ENCODE data around the gene INSL4. TPM values are rescaled to one million over a fixed set of nuclear protein-coding genes. Genes with fewer than 3 reads are reported as not detected.

The INSL4 gene
- polyA plus RNA-seq, 12 donors, result 0.14 TPM; not detected in 11

Other genes with a start within 250 kb of the INSL4 start
- 10 to 100 TPM in 10 of 12 donors, 1 to 10 TPM in 1, not detected in 1; 7.0 to 17.8 (median 13.5) TPM for gene JAK2, start 246.1 kb upstream of the INSL4 start, polyA plus RNA-seq (ENCODE audit: insufficient read length in 12 of 12)
- under 1 TPM in 10 of 12 donors, not detected in 2; 0.21 to 0.90 (median 0.45) TPM for gene INSL6, start 45.8 kb upstream of the INSL4 start, polyA plus RNA-seq (ENCODE audit: insufficient read length in 12 of 12)
- 1 to 10 TPM in 6 of 12 donors, under 1 TPM in 4, not detected in 2; 0.54 to 2.9 (median 1.3) TPM for gene RLN2, start 73.3 kb downstream of the INSL4 start, polyA plus RNA-seq (ENCODE audit: insufficient read length in 12 of 12)
- gene RLN1, start 108.5 kb downstream of the INSL4 start, polyA plus RNA-seq (ENCODE audit: insufficient read length in 12 of 12), result 1 to 10 TPM in 1 of 12 donors, under 1 TPM in 6, not detected in 5; 0.22 to 1.1 (median 0.29) TPM
- gene PLGRKT, start 206.5 kb downstream of the INSL4 start, polyA plus RNA-seq (ENCODE audit: insufficient read length in 12 of 12), result 10 to 100 TPM in 11 of 12 donors, not detected in 1; 21.4 to 65.3 (median 33.5) TPM
- 1 to 10 TPM in 8 of 12 donors, under 1 TPM in 2, not detected in 2; 0.41 to 1.7 (median 1.2) TPM for gene CD274, start 219.1 kb downstream of the INSL4 start, polyA plus RNA-seq (ENCODE audit: insufficient read length in 12 of 12)

Measured in muscle of arm (tissue), 12 donors.